Activated naive CD4-positive, alpha-beta T cell treated with anti-CD3 and anti-CD28 coated beads, Interleukin-2, amount 50 U/mL, for 72 hours (primary cell): ENCODE measurements around the gene SYNJ2. TPM values are rescaled to one million over a fixed set of nuclear protein-coding genes. Genes with fewer than 3 reads are reported as not detected.

ENCODE experiments used
- ATAC-seq, 2 donors: fragments of 150-1000 bp; cut with Tn5 transposase; 2 replicates each; pipeline ENCODE4 v1.10.0; 2021; ENCODE audit warnings: mild to moderate bottlenecking in 2 of 2, moderate library complexity in 2 of 2
- DNase-seq, 2 donors: peaks; one replicate each; pipeline ENCODE4 v3.0.0; 2021 to 2022; ENCODE audit warnings: low spot score in 2 of 2
- H3K27ac Mint-ChIP-seq, 2 donors: one replicate each; pipeline ENCODE4 v1.8.0; 2022; ENCODE audit warnings: mild to moderate bottlenecking in 2 of 2, mixed read lengths in 2 of 2
- H3K36me3 Mint-ChIP-seq, 2 donors: one replicate each; pipeline ENCODE4 v1.8.0; 2022; ENCODE audit warnings: mixed read lengths in 2 of 2
- H3K9me3 Mint-ChIP-seq, 2 donors: one replicate each; pipeline ENCODE4 v1.8.0; 2022; ENCODE audit warnings: mixed read lengths in 2 of 2
- total RNA-seq, 2 donors: library from RNA; stranded (reverse); gene quantifications; one replicate each; pipeline ENCODE4 v1.2.3, GENCODE V29; 2022

SYNJ2 gene
- total RNA-seq, 2 donors from 2014 or later, result 31.6 to 51.7 TPM

DNA sequence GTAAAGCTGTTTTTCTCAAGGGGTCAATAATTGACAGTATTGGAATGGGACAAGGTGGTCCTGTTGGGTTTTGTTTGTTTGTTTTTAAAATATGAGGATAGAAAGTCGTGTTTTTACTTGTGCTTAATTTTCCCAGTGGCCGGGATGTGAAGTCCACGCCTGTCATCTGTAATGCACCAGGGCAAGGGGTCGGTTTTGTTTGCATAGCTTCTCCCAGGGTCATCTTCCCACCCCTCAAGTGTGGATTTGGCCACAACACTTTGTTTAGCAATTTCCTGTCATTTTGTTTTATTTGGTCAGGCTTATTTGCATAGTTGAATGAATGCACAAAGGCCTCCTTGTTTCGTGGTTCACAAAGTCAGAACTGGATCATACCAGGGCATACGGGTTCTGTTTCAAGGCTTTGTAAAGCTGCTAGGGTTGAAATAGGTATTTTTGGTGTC is 29.8 kb downstream of the SYNJ2 start:
- no peak for DNase-seq
- Mint-ChIP-seq H3K36me3 (peaks cover 6 to 49% of the 10 kb centered on the region in 2 donors), H3K9me3 (peaks cover 0 to 6% of the 10 kb centered on the region in 2 donors), H3K27ac (no peak overlapping the region)
- no peak for ATAC-seq

DNA sequence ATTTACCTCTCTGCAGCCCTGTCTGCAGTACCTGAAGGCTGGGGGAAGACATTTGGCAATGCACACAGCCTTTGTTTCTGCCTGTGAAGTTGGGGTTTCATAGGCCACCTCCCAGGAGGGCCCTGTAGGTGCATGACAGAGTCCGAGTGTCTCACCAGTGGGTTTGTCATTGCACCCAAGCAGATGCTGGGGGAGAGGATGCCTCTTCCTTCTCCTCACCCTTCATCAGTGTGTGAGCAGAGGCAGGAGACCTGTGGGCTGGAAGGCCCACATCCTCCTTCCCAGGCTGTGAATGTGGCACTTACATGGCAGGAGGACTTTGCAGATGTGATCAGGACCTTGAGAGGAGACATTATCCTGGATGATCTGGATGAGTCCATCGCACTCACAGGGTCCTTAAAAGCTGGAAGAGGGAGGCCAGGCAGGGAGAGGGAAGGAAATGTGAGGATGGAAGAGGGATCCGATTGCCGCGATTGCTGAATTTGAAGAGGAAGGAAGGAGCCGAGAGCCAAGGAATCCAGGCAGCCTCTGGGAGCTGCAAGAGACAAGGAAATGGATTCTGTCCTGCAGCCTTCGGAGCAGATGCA is 30.4 kb downstream of the SYNJ2 start:
- H3K27ac Mint-ChIP-seq, result no peak overlapping the region
- ATAC-seq (no peak), DNase-seq (no peak)
- peaks cover 6 to 49% of the 10 kb centered on the region in 2 donors for H3K36me3 Mint-ChIP-seq
- H3K9me3 Mint-ChIP-seq, result peaks cover 0 to 6% of the 10 kb centered on the region in 2 donors

DNA sequence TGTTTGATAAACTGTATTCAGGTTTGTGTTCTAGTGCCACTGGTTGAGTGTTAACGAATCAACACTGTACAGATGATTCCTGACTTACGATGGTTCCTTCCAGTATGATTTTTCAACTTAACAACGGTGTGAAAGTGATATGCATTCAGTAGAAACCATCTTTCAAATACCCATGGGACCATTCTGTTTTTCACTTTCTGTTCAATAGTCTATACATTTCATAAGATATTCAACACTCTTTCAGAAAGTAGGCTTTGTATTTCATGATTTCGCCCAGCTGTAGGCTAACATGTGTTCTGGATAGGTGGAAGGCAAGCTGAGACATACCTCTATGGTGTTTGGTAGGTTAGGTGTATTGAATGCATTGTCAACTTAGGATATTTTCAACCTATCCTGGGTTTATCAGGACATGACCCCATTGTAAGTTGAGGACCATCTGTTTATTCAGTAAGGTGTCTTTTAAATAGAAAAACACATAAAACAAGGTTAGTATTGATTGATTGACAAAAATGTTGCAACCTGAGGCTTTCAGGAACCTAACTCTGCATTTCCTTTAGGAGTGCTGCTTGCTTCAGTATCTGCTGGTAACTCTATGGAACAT is 32.3 kb downstream of the SYNJ2 start:
- Mint-ChIP-seq H3K27ac (peak overlapping the region in 1 of 2 donors; percentile 44), H3K9me3 (peaks cover 0 to 6% of the 10 kb centered on the region in 2 donors), H3K36me3 (peaks cover 6 to 45% of the 10 kb centered on the region in 2 donors)
- ATAC-seq (no peak), DNase-seq (no peak)

DNA sequence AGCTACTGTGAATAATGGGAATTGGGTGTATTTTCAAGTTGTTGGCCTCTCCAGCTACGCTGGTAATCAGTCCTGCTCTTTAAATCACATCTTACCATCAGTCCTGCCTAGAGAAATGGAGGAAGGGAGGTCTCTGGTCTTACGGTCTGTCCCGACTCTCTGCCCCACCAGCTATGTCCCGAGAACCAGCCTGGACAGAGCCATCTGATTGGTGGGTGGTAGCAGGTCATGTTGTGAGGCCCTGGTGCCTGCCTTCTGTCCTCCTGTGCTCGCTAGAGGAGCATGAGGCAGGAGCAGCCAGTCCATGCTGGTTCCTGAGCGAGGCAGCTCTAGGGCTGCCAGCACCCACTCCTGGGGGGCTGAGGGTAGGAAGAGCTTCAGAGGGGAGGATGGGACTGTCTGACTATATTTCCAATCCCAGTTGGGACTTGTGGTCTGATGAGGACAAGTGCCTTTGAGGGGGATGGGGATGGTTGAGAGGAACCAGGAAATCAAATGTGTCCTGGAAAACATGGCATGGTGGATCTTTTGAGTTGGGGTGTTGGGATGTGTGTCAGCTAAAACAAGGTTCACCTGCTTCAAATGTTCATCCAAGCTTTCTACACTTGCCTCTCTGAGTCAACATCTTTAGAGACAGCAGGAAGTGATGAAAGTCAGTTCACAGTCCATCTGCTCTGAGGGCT is 33.0 kb downstream of the SYNJ2 start:
- ATAC-seq (peak; percentile 50 to 63), DNase-seq (no peak)
- Mint-ChIP-seq H3K9me3 (peaks cover 0 to 6% of the 10 kb centered on the region in 2 donors), H3K27ac (peak overlapping the region; percentile 44 to 76), H3K36me3 (peaks cover 7 to 40% of the 10 kb centered on the region in 2 donors)

DNA sequence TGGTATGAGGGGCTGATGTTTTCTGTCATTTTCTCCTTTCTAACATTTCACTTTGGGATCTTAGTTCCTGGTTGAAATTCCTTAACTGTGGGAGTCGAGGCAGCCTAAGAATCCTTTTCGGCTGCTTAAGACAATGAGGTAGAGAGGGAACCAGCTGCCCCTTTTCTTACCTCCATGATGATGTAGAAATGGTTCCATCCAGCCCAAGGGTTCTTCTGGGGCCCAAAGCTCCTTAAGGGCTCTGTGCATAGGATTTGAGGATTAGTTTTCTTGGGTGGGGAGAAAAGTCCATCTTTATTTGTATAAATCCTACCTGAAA is 33.5 kb downstream of the SYNJ2 start:
- no peak for ATAC-seq
- peaks cover 12 to 43% of the 10 kb centered on the region in 2 donors for H3K36me3 Mint-ChIP-seq
- peak overlapping the region; percentile 44 to 76 for H3K27ac Mint-ChIP-seq
- DNase-seq, result no peak
- peaks cover 0 to 6% of the 10 kb centered on the region in 2 donors for H3K9me3 Mint-ChIP-seq

DNA sequence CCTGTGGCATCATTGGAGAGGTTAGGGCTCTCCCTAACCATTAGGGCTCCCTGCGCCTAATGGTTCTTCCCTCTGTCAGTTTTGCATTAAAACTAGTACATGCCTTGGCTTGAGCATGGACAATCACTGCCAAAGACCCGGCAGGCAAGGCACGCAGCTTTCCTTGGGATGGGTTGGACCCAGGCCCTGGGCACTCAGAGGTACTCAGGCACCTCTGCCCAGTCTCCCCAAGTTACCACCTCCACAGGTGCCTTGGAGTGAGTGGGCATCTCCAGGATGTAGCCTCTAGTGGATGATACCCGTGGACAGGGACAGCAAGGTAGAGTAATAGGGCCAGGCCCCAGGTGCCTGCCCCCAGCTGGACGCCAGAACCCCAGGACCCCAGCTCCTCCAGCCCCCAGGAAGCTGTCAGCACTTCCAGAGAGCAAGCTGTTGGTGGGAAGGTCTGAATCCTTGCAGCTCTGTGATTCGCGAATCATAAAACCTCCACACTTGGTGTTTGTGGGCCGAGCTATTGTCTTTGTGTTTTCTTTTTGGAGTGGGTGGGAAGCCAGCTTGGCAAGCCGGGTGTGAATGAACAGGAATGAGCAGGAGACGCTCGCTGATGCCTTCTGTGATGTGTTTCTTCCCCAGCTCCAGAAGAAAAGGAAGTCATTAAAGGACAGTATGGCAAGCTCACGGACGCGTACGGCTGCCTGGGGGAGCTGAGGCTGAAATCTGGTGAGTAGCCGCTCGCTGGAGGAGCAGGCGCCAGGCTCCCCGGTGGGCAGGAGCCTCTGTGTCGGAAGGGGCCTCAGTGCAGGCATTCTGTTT is 35.1 kb downstream of the SYNJ2 start:
- Mint-ChIP-seq H3K27ac (no peak overlapping the region), H3K36me3 (peaks cover 12 to 36% of the 10 kb centered on the region in 2 donors), H3K9me3 (peaks cover 0 to 6% of the 10 kb centered on the region in 2 donors)
- ATAC-seq (no peak), DNase-seq (no peak)

DNA sequence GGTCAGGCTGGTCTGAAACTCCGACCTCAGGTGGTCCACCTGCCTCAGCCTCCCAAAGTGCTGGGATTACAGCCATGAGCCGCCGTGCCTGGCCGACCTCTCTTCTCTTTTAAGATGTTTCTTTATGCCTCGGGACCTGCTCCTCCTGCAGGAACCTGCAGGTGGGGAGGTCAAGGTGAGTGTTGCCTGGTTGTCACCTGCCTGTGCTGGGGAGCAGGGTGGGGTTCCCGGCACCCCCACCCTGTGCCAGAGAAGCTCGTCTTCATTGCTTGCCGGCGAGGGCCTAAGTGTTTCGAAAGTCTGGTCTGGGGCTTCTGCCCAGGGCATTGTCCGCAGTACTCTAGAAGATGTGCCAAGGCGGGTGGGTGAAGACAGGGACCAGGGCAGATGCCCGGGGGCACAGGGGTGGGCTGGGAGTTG is 36.0 kb downstream of the SYNJ2 start:
- peaks cover 0 to 6% of the 10 kb centered on the region in 2 donors for H3K9me3 Mint-ChIP-seq

DNA sequence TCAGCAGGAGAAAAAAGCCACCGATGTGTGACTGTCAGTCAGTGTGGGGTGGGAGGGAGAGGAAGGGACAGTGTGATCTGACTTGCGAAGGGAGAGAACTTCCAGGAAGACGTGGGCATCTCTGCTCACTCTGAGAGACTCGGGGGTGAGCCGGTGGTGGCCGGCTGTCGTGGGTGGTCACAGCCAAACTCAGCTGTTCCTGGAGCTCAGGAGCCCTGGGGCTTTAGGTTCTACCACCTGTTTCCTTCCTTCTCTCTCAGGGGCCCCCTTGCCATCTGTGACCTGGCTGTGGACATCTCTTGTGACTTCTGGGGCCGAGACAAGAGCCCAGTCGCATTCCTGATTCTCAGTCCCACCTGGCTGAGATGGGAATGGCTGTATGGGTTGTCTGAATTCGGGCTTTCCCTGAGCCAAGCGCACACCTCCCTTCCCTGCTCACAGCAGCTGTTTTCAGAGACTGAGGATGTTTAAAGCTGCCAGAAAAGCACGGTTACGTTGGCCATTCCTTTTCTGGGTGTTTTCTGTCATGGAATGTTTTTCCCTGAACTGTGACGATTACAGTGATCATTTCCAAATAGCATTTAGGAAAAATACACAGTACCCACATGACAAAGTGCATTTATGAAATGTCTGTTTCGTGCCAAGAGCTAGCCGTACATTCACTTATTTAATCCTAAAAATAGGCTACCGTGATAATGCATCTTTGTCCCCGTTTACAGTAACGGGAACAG is 36.5 kb downstream of the SYNJ2 start:
- no peak for ATAC-seq
- Mint-ChIP-seq H3K36me3 (peaks cover 12 to 23% of the 10 kb centered on the region in 2 donors), H3K9me3 (peaks cover 0 to 6% of the 10 kb centered on the region in 2 donors), H3K27ac (no peak overlapping the region)
- no peak for DNase-seq

More for the DNA sequence above, 36.0 kb downstream of the SYNJ2 start:
- no peak overlapping the region for H3K27ac Mint-ChIP-seq
- DNase-seq, result no peak
- no peak for ATAC-seq
- H3K36me3 Mint-ChIP-seq, result peaks cover 12 to 27% of the 10 kb centered on the region in 2 donors

DNA sequence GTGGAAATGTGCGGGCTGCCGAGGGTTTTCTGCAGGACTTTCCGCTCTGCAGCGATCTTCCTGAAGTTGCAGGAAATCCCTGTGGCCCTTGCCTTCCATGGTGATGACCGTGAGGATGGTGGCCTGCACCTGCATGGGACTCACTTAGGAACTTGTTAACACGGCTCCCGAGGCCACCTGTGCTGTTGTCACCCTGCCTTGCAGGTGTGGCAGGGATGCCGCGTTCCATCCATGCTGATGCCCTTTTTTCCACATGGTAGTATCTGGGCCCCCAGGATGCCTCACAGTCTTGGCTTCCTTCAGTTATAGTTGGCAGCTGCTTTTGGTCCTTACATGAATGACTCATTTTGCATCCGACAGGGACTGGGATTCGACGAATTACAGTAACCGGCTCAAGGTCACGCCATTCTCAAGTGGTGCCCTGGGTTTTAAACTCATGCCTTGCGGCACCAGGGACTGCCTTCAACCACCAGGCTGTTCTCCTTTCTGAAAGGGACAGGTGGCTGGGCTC is 37.2 kb downstream of the SYNJ2 start:
- H3K27ac Mint-ChIP-seq, result no peak overlapping the region
- H3K9me3 Mint-ChIP-seq, result peaks cover 0 to 2% of the 10 kb centered on the region in 2 donors
- no peak for DNase-seq
- no peak for ATAC-seq
- H3K36me3 Mint-ChIP-seq, result peaks cover 12 to 16% of the 10 kb centered on the region in 2 donors

DNA sequence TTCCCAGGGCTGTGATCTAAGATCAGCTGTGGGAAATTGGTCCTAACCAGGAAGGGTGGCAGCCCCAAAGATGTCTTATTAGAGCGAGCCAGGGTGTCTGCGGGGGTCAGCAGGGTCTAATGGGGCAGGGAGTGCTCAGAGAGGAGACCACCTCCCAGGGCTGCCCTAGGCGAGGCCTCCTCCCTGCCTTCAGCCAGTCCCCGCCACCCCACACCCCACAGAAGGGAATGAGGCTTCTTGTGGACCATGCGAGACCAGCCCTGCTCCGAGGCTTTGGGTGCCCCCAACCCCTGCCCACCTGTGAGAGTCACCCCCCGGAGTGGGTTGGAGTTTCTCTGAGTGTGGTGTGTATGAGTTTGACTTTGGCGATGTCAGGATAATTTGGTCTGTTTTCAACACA is 37.8 kb downstream of the SYNJ2 start:
- H3K27ac Mint-ChIP-seq, result no peak overlapping the region

DNA sequence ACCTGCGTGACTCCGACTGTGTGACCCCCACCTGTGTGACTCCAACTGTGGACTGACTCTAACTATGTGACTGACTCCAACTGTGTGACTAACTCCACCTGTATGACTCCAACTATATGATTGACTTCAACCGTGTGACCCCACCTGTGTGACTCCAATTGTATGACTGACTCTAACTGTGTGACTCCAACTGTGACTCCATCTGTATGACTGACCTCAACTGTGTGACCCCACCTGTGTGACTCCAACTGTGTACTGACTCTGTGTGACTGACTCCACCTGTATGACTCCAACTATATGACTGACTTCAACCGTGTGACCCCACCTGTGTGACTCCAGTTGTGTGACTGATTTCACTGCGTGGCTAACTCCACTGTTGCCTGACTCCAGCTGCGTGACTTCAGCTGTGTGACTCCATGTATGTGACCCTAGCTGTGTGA is 38.6 kb downstream of the SYNJ2 start:
- peak overlapping the region in 1 of 2 donors; percentile 28 for H3K27ac Mint-ChIP-seq
- no peak for DNase-seq

More for the DNA sequence above, 37.8 kb downstream of the SYNJ2 start:
- no peak for DNase-seq
- Mint-ChIP-seq H3K36me3 (peaks cover 12 to 15% of the 10 kb centered on the region in 2 donors), H3K9me3 (no peaks in the 10 kb centered on the region)
- ATAC-seq, result no peak

DNA sequence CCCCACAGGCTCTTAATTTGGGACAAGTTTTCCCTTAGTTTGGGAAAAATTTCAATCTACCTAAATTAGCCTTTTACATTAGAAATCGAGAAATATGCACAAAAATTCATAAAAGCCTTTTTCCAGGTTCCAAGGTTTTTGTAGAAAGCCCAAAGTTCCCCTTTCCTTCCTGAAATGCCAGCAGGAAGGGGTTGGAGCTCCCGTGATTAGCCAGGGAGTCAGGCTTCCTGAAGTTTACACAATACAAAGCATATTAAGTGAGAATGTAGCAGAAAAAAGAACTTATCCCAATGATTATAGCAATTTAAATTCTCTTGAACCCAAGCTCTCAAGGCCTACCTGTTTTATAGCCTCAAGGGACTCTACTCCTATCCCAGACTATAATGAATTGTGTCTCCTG is 39.1 kb downstream of the SYNJ2 start:
- no peak for DNase-seq
- peaks cover 12 to 15% of the 10 kb centered on the region in 2 donors for H3K36me3 Mint-ChIP-seq
- no peak for ATAC-seq
- H3K9me3 Mint-ChIP-seq, result no peaks in the 10 kb centered on the region
- peak overlapping the region in 1 of 2 donors; percentile 28 for H3K27ac Mint-ChIP-seq

More for the DNA sequence above, 38.6 kb downstream of the SYNJ2 start:
- Mint-ChIP-seq H3K9me3 (no peaks in the 10 kb centered on the region), H3K36me3 (peaks cover 12 to 15% of the 10 kb centered on the region in 2 donors)
- ATAC-seq, result peak; percentile 83 to 87

DNA sequence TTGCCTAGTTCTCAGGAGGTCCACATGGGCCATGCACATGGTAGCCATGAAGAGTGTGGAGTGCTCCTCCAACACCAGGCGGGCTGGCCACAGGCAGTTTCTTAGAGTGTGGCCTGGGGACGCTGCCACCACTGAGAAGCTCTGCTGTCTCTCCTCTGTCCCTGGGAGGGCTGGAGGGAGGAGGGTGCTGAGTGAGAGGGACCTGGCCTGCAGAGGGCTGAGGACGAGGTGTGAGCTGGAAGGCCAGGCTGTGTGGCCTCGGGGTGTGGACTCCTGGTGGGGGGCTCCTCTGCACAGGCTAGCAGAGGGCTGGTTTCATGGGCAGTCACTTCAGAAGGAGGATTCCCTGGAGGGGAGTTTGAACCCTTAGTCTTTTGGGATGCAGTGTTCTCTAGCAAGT is 39.7 kb downstream of the SYNJ2 start:
- no peak for DNase-seq
- H3K36me3 Mint-ChIP-seq, result peaks cover 12 to 15% of the 10 kb centered on the region in 2 donors
- H3K9me3 Mint-ChIP-seq, result no peaks in the 10 kb centered on the region
- peak overlapping the region; percentile 28 to 72 for H3K27ac Mint-ChIP-seq
- ATAC-seq, result no peak

DNA sequence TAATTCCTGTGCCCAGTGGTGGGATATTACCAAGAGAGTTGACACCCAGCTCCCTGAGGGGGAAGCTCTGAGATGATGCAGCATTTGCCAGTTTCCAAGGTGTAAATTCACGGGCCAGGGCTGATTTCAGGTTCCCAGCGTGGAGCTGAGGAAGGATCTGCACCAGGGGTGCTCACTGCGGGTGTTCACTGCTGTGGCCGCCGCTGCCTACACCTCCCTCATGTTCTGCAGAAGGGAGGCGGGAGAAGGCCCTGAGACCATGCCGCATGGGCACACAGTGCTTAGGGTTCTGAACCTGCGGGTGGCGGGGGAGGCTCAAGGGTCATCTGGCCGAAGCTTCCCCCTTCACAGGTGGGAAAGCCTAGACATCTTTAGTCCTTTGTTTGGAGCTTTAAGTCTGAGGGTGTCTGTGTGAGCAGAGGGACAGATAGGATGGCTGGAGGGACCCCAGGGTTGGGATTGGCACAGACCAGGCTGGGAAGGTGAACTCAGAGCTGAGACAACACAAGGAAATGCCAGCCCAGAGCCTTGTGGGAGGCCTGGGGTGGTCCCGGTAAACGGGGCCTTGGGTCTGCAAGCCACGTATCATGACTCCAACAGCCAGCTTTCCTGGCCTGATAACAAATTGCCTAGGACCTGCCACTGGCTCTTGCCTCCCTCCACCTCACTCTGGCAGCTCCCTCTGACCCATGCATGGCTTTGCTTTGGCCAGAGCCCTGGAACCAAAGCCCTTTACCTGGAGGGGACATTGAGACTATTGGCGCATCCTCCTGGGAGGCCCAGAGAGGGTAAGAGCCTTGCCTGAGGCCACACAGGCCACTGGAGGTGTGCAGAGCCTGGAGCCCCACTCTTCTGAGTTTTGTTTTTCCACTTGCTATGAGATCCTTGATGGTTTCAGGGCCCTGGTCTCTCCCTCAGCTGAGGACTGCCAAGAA is 40.4 kb downstream of the SYNJ2 start:
- DNase-seq, result no peak
- no peak for ATAC-seq
- no peak overlapping the region for H3K27ac Mint-ChIP-seq
- no peaks in the 10 kb centered on the region for H3K9me3 Mint-ChIP-seq
- peaks cover 12 to 15% of the 10 kb centered on the region in 2 donors for H3K36me3 Mint-ChIP-seq
